DOHH2 (cell line): ENCODE measurements around the gene ZBBX.

Experiments used
- H3F3A ChIP-seq: fragments of 200-600 bp; sonication (generic), shearing (Covaris generic); 2 replicates; pipeline ENCODE4 v1.6.0; 2016; ENCODE audit warnings: antibody characterized with exemption, mild to moderate bottlenecking; ENCODE audit not compliant: control insufficient read depth, insufficient read depth
- H3K27ac ChIP-seq: fragments of 200-600 bp; sonication (generic); 2 replicates; pipeline ENCODE4 v1.5.1; 2014; ENCODE audit warnings: low read depth, mild to moderate bottlenecking, low read length, moderate library complexity
- H3K27me3 ChIP-seq: fragments of 200-600 bp; sonication (generic); 2 replicates; pipeline ENCODE4 v1.6.1; 2014; ENCODE audit warnings: mild to moderate bottlenecking, low read length, mixed read lengths; ENCODE audit not compliant: control insufficient read depth
- H3K36me3 ChIP-seq: fragments of 200-600 bp; sonication (generic); 2 replicates; pipeline ENCODE4 v1.6.1; 2014; ENCODE audit warnings: mild to moderate bottlenecking, low read length, moderate library complexity, mixed read lengths; ENCODE audit not compliant: control insufficient read depth
- H3K4me1 ChIP-seq: fragments of 200-600 bp; sonication (generic); 2 replicates; pipeline ENCODE4 v1.6.1; 2014; ENCODE audit warnings: mild to moderate bottlenecking, low read length, mixed read lengths; ENCODE audit not compliant: control insufficient read depth
- H3K4me2 ChIP-seq: fragments of 200-600 bp; sonication (generic); 2 replicates; pipeline ENCODE4 v1.6.0; 2014; ENCODE audit warnings: mild to moderate bottlenecking, low read length, moderate library complexity
- H3K4me3 ChIP-seq: fragments of 200-600 bp; sonication (generic); 2 replicates; pipeline ENCODE4 v1.5.1; 2014; ENCODE audit warnings: mild to moderate bottlenecking, low read length, mixed read lengths
- H3K79me2 ChIP-seq: fragments of 200-600 bp; sonication (generic); 2 replicates; pipeline ENCODE4 v1.6.1; 2014; ENCODE audit warnings: mild to moderate bottlenecking, low read length, mixed read lengths; ENCODE audit not compliant: control insufficient read depth
- H3K9me2 ChIP-seq: fragments of 200-600 bp; sonication (generic); replicated peaks from 2 replicates; pipeline ENCODE4 v1.6.1; 2014; ENCODE audit warnings: mild to moderate bottlenecking, low read length, mixed read lengths; ENCODE audit not compliant: control insufficient read depth
- H3K9me3 ChIP-seq: fragments of 200-600 bp; sonication (generic); 2 replicates; pipeline ENCODE4 v1.6.1; 2014; ENCODE audit warnings: antibody characterized with exemption, low read length, mixed read lengths; ENCODE audit not compliant: control insufficient read depth, insufficient read depth
- H4K20me1 ChIP-seq: fragments of 200-600 bp; sonication (generic); 2 replicates; pipeline ENCODE4 v1.6.0; 2014; ENCODE audit warnings: low read depth, mild to moderate bottlenecking, antibody characterized with exemption, low read length, moderate library complexity; ENCODE audit not compliant: control insufficient read depth, insufficient read depth
- CTCF ChIP-seq: fragments of 200-600 bp; sonication (generic); IDR thresholded peaks from one replicate; pipeline ENCODE4 v1.5.1; 2014; ENCODE audit warnings: antibody characterized with exemption, mild to moderate bottlenecking, low read depth, low read length; ENCODE audit not compliant: poor library complexity, severe bottlenecking
- EZH2phosphoT487 ChIP-seq: fragments of 200-600 bp; sonication (generic); IDR thresholded peaks from 2 replicates; pipeline ENCODE4 v1.6.1; 2017; ENCODE audit warnings: borderline replicate concordance, mild to moderate bottlenecking, antibody characterized with exemption, low read length, moderate library complexity, mixed read lengths

The ZBBX gene

GRCh38 chr3:167225821-167226220 lies 154.3 kb downstream of the ZBBX start:
- H3F3A ChIP-seq: no peaks in the 10 kb centered on the region
- TF ChIP-seq CTCF (no peak), EZH2phosphoT487 (no peak)
- no peaks in the 10 kb centered on the region for H3K9me3 ChIP-seq
- no peaks in the 10 kb centered on the region for H4K20me1 ChIP-seq
- no peak overlapping the region for H3K4me3 ChIP-seq
- no peak overlapping the region for H3K4me2 ChIP-seq
- no peak overlapping the region for H3K27ac ChIP-seq
- H3K27me3 ChIP-seq: no peaks in the 10 kb centered on the region
- no peaks in the 10 kb centered on the region for H3K4me1 ChIP-seq
- no peaks in the 10 kb centered on the region for H3K9me2 ChIP-seq
- no peaks in the 10 kb centered on the region for H3K36me3 ChIP-seq
- no peaks in the 10 kb centered on the region for H3K79me2 ChIP-seq

DNA sequence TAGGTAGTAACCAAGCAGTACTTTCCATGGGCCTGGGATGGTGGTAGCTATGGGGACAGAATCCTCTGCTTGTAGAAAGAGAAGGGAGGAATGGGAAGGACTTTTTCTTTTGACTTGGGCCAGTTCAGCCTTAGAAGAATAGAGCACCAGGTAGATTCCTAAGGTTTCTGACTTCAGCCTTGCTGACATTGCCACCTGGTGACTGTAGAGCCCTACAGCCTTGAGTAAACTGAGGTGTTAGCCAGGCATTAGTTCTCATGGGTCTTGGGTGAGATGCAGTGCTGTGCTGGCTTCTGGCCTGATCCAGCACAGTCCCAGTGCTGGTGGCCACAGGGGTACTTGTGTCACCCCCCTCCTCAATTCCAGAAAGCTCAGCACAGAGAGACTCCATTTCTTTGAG lies 171.1 kb downstream of the ZBBX start:
- Histone ChIP-seq H3K36me3 (no peaks in the 10 kb centered on the region), H3F3A (no peaks in the 10 kb centered on the region), H3K9me2 (no peaks in the 10 kb centered on the region), H3K9me3 (no peaks in the 10 kb centered on the region), H4K20me1 (no peaks in the 10 kb centered on the region), H3K4me1 (no peaks in the 10 kb centered on the region), H3K27me3 (no peaks in the 10 kb centered on the region), H3K27ac (no peak overlapping the region), H3K4me2 (no peak overlapping the region), H3K4me3 (no peak overlapping the region), H3K79me2 (no peaks in the 10 kb centered on the region)
- TF ChIP-seq EZH2phosphoT487: no peak
- no peak for TF ChIP-seq CTCF

GRCh38 chr3:167203062-167203461 lies 177.0 kb downstream of the ZBBX start:
- no peak overlapping the region for H3K4me3 ChIP-seq
- no peaks in the 10 kb centered on the region for H3K4me1 ChIP-seq
- no peaks in the 10 kb centered on the region for H3F3A ChIP-seq
- no peaks in the 10 kb centered on the region for H3K27me3 ChIP-seq
- no peaks in the 10 kb centered on the region for H3K36me3 ChIP-seq
- no peaks in the 10 kb centered on the region for H3K79me2 ChIP-seq
- TF ChIP-seq CTCF: no peak
- TF ChIP-seq EZH2phosphoT487: no peak
- H4K20me1 ChIP-seq: no peaks in the 10 kb centered on the region
- no peaks in the 10 kb centered on the region for H3K9me2 ChIP-seq
- H3K4me2 ChIP-seq: no peak overlapping the region
- H3K27ac ChIP-seq: no peak overlapping the region
- no peaks in the 10 kb centered on the region for H3K9me3 ChIP-seq

- Histone ChIP-seq H3K27ac (no peak overlapping the region), H3K4me3 (no peak overlapping the region), H3K4me1 (no peaks in the 10 kb centered on the region), H3F3A (no peaks in the 10 kb centered on the region), H3K79me2 (no peaks in the 10 kb centered on the region), H3K9me3 (no peaks in the 10 kb centered on the region), H3K36me3 (no peaks in the 10 kb centered on the region), H3K4me2 (no peak overlapping the region), H4K20me1 (no peaks in the 10 kb centered on the region), H3K9me2 (no peaks in the 10 kb centered on the region), H3K27me3 (no peaks in the 10 kb centered on the region)
- no peak for TF ChIP-seq CTCF
- TF ChIP-seq EZH2phosphoT487: no peak
These were observed 181.0 kb downstream of the ZBBX start for GRCh38 chr3:167198949-167199600.
